ENCODE data around the gene TANGO2.

The TANGO2 gene

DNA sequence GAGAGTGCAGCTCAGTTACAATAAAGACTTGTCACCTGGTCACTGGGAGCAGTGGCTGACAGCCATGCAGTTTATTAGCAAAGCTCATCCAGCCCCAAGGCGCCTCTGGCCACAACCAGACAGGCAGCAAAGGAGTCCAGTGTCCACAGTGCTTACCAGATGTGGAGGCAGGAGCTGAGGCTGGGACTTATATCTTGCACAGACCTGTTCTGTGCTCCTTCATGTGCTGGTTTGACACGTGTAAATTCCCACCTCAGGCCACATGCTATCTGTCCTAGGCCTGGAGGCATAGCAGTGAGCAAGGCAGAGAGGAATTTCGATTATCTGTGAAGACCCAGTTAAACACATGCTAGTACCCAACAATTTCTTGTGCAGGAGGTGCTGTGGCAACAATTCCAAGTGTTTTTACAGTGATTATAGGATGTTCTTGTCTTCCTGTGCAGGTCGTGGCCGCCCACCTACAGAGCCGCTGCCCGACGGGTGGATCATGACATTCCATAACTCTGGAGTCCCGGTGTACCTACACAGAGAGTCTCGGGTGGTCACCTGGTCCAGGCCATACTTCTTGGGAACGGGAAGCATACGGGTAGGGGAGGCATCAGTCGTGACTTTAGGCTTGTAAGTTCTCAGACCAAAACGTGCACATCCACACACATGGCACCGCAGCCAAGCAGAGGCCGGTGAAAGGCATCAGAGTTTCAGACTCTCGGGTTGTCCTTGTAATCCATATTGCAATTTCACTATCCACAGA is 68.5 kb downstream of the TANGO2 start:
- no peak for DNase-seq

DNA sequence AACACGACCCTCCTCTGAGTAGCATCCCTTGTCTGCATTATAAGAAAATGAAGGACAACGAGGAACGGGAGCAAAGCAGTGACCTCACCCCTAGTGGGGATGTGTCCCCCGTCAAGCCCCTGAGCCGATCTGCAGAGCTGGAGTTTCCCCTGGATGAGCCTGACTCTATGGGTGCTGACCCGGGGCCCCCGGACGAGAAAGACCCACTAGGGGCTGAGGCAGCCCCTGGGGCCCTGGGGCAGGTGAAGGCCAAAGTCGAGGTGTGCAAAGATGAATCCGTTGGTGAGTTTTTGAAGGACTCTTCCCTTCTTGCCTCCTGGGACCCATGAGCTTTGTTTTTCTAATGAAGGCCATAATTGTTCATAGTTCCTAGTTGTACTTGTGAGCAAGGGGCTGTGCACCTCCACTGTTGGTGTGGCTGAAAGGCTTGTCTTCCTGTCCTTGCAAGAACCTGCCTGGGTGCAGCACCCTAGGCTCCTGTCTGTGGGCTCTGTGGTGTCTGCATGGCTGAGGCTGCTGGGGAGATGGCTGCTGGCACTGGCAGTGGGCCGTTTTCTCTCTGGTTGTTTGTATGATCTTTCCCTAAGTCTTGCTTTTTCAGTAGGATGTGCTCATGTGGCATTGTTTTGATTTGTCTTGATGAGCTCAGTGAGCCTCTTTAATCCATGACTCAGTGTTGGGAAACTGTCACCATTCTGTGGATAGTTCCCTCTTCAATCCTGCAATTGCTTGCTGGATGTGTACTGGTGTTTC is 69.2 kb downstream of the TANGO2 start:
- DNase-seq, result no peak

DNA sequence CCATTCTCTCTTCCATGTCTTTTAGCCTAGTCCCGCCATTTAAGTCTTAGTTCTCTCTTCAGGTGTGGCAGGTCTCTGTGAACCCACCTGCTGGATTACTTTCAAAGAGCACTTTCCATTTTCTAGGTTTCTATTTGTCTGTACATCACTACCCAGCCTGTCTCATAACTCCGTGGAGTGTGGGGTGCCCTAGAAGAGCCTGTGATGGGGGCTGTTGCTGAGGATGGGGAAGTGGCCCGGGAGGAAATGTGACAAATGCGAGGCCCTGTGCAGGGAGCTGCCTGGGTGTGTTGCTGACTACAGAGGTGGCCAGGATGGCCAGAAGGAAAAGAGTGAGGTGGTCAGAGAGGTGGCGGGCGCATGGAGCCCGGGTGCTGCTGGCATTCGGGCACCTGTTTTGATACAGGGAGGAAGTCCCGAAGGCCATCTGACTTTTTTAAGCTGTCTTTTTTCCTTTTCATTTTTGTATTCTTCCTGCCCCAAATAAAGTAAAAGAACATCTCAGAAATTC is 69.9 kb downstream of the TANGO2 start:
- no peak for DNase-seq

DNA sequence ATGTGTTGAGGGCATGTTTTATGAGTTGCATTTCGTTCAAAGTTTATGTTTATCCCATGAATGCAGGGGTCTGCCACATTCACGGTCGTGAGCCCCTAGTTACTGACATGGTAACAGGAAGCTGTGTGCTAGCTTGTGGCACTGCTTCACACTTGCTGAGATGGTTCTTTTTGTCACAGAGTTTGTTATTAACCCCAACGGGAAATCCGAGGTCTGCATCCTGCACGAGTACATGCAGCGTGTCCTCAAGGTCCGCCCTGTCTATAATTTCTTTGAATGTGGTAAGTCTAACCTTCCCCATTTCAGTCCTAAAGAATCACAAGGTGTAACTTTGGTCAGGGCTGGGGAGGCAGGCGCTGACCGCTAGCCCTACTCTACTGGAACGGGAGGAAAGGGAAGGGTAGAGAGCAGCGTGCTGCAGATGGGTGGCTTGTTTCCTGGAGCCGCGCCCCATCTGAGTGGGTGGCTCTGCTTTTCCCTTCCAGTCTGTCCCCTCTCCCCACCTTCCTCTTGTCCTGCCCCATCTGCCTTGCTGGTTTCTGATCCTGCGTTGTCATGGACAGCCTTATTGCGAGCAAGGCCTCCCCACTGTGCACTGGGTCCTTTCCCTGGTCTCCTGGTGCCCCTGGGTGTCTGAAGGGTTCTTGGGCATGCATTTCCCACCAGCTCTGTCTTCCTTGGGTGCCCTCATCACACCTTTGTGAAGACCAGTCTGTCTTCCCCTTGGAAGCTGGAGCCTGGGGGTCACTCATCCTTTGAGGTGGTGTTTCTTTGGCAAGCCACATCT is 71.0 kb downstream of the TANGO2 start:
- peak in 1 of 2 donors; percentile 36 for DNase-seq

DNA sequence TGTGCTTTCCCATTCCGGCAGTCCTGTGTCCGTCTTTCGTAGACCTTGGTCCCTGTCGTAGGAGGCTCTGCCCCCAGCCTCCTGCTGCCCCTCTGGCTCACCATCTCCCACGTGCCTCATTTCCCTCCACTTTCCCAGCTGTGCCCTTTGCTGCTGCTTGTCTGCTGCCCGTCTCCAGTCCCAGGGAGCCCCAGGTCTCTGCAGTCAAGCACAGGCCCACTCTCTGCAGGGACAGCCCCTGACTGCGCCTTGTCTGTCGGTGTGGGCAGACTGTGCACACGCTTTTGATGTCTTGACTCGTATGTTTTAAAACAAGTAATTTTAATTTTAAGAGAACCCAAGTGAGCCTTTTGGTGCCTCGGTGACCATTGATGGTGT is 71.6 kb downstream of the TANGO2 start:
- DNase-seq, result no peak

DNA sequence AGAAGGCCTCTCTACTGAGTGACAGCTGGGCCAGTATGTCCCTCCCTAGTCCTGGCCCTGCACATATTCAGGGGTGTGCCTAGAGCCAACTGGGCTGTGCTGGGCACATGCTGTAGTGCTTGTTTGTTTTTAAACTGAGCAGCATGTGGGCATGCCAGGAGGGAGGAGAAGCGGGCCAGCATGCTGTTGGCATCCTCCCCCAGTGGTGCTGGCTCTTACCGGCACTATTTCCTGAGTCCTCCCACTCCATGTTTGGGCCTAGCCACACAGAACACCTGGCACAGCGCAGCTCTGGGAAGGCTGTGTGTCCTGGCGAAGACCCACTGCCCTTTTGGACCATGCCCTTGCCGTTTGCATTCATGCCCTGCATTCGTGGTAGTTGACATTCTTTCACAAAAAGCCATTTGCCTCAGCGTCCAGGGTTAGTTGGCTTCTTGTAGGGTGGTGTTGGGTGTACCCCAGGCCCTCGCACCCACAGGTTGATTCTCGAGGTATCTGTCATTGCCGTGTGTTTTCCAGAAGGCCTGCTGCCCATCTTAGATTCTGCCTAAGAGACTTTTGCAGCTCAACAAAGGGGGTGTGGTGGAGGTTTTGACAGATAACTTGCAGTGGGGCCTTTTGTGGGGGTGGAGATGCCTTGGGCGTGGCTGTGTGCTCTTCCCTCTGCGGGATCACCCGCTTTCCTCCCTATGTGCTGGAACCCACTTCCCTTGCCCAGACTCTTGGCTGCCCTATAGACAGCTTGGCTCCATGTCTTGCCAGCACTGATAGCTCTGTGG is 72.7 kb downstream of the TANGO2 start:
- no peak for DNase-seq

DNA sequence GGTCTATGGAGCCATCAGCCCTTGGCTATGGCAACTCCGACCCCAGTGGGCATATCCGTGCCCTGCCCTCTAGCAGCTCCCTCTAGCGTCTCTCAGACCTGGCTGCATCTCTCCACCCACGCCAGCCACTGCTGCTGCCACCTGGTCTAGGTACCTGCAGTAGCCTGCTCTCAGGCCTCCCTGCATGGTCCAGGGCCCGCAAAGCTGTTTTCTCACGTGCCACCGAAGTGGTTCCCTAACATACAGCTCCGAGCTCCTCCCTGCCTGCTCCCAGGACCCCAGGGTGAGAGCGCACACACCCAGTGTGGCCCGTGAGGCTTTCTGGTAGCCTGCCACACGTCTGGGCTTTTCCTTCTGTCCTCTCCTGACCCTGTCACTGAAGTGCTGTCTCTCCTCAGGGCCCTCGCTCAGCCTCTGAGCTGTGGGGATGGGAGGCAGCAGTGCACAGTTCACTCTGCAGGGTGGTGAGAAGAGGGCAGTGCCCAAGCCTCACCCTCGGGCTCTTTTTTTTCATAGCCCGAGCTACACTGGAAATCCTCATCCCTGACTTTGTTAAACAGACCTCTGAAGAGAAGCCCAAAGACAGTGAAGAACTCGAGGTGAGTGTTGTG is 73.4 kb downstream of the TANGO2 start:
- DNase-seq, result no peak

DNA sequence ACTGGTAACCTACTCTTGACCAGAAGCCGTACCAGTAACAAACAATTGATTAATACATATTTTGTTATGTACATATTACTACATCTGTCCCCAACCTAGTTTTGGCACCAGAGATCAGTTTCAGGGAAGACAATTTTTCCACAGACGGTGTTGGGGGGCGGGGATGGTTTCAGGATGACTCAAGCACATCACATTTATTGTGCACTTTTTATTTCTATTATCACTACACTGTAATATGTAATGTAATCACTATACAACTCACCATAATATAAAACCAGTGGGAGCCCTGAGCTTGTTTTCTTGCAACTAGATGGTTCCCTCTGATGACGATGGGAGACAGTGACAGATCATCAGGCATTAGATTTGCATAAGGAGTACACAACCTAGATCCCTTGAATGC is 74.6 kb downstream of the TANGO2 start:
- no peak for DNase-seq

DNA sequence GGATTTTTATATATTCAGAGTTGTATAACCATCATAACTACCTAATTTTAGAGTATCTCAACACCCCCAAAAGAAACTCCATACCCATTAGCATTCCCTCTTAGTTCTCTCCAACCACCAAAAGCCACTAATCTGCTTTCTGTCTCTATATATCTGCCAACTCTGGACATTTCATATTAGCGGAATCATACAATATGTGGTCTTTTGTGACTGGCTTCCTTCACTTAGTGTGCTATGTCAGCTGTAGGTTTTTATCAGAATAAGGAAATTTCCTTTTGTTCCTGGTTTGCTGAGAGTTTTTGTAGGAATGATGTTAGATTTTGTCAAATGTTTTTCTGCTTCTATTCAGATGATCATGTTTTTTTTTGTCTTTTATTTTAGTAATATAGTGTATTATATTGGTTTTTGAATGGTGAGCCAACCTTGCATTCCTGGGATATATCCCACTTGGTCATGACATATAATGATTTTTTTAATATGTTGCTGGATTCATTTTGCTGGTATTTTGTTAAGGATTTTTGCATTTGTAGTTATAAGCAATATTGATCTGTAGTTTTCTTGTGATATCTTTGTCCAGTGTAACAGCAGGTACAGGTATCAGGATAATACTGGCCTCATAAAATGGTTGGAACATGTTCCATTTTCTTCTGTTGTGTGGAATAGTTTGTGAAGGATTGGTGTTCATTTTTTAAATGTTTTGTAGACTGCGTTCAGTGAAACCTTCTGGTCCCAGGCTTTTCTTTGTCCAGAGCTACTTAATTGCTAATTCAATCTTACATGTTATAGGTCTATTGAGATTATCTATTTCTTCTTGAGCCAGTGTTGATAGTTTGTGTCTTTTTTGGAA is 75.9 kb downstream of the TANGO2 start:
- no peak for DNase-seq

DNA sequence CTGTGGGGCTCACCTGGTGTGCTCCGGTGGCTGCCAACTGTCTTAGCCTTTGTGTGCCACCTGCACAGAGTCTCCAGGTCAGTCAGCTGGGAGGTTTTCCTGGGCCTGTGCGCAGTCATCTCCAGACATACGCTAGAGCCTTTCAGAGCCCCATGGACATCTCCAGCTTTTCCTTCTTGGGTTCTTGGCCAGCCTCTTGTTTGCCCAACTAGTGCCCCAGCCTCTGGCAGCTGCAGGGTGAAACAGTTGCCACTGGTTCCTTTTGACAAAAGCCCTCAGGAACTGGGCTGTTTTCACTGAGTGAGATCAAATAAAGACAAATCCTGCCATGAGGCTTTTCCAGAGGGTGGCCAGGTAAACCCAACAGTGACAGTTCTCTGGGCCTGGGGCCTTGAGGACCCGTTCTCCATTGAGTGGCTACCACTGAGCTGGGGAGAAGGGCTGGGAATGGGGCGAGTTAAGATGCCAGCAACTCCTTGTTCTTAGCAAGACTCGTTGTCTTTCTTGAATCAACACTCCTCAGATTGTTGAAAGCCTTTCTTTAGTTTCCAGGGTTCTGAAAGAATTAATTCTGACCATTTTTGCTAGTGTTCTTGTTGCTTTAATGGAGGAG is 78.3 kb downstream of the TANGO2 start:
- no peak for DNase-seq

DNA sequence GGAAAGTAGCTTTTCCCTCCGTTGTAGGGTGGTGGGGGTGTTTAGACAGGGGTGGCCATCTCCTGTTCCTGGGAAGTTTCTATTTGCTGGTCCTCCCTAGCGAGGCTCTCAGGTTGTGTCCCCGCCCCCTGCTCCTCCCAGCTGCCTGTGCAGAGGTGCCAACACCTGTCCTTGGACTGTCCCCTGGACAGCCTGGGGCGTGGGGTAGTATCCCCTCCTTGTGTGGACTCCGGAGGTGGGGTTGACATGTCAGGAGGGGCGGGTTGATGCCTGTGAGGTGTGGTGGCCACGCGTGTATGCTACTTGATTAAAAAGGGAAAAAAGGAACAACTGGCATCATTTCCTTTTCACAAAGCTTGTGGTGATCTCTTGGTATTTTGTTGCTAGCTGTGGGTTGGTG is 80.7 kb downstream of the TANGO2 start:
- DNase-seq, result no peak

DNA sequence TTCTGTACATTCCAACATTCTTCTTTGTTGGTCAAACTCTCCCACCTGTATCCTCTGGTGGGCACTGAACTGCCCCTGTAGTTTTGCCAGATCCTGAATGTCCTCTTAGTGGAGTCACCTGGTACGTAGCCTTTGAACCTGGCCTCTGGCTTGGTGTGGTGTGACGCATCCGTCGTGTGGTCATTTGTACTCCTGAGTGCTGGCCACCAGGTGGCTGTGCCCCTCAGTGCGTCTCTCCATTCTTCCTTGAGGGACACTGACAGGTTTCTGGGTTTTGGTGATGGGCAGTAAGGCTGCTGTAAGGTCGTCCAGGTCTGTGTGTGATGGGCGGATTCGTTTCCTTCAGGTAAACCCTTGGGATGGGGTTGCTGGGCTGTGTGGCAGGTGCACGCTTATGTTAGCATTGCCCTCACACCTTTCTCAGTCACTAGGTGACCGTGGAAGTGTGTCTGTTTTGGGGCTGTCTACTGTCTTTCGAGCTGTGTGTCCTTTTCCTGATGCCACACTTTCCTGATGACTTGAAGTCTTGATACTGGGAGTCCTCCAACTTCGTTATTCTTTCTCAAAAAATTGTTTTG is 81.4 kb downstream of the TANGO2 start:
- DNase-seq, result no peak

DNA sequence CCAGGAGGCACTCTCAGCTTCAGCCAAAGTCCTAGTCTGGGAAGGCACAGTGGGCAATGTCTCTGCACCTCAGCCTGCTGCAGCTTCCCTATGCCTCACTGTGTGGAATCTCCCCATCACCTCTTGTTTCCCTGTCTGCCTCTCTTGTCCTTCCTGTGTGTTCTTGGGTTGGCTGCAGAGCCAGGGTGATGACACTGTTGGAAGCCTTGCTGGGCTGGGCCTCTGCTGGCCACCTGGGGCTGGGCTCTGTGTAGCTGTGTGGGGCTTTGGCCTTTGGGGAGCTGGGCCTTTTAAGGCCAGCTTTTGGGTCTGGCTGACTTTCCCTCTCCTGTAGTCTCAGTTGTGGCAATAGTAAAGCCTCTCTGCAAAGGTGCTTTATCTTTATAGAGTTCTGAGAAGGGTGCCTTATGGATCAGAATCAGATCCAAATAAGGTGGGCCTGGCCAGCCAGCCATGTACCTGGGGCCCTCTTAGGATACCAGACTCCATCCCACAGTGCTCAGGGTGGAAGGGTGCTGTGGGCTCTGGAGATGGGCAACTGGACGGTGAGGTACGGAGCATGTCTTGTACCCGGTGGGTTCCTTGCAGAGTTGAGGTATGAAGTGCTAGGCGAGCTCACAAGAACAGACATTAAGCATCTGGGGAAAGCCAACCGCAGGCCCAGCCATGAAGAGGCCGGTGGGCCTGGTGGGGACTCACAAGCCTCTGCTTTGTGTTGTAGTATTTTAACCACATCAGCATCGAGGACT is 84.7 kb downstream of the TANGO2 start:
- no peak for DNase-seq

DNA sequence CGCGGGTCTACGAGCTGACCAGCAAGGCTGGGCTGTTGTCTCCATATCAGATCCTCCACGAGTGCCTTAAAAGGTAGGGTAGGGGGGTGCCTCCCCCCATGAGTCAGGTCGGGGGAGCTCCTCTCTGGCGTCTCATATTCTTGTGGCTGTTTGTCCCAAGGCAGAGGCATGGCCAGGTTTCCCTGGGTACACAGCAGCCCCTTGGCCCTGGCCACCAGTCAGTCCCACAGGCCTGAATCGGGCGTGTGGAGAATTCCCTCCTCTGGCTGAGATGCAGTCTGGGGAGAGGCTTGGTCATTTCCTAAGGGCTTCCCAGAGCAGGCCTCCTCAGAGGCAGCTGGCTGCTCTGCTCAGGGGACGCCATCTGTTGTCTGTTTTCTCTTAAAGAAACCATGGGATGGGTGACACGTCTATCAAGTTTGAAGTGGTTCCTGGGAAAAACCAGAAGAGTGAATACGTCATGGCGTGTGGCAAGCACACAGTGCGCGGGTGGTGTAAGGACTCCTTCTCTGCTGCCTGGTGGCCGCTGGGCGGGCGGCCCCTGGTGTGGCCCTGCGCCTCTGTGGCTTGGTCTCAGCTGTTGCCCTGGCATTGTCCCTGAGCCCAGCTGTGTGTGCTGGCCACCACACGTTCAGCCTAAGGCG is 85.4 kb downstream of the TANGO2 start:
- DNase-seq, result no peak

DNA sequence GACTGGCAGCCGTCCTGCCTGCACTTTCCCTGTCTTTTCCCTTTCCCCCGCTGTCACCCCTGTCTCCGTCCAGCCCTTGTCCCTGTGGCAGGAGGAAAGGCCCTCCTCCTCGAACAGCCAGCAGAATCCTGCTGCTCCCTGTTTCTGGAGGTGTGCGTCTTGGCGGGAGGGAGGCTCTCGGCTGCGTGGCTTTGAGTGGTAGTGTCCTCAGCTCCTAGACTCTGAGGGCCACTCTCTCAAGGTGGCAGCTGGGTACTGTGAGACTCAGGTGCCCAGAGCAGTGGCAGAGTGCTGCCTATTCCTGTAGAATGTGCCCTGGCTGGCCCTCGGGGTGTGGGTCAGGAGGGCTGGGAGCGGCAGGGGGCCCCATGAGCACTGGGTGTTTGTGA is 85.9 kb downstream of the TANGO2 start:
- DNase-seq, result no peak

DNA sequence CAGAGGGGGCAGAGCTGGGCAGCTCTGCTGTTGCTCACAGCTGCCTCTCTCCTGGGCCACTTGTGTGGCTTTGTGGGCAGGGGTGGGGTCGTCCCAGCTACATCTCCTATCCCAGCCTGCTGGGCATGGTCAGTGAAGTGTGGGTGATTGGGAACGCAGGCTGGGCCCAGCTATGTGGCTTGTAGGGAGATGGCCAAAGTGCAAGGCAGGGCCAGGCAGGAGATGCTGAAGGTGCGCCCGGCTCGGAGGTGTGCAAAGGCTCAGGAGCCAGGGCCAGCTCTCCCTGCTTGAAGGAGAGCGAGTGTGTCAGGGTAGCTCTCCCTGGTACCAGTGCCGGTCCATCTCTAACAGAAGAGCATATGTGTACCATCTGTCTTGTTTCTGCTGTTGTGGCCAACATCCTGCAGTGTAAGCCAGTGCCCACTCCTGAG is 86.6 kb downstream of the TANGO2 start:
- no peak for DNase-seq

DNA sequence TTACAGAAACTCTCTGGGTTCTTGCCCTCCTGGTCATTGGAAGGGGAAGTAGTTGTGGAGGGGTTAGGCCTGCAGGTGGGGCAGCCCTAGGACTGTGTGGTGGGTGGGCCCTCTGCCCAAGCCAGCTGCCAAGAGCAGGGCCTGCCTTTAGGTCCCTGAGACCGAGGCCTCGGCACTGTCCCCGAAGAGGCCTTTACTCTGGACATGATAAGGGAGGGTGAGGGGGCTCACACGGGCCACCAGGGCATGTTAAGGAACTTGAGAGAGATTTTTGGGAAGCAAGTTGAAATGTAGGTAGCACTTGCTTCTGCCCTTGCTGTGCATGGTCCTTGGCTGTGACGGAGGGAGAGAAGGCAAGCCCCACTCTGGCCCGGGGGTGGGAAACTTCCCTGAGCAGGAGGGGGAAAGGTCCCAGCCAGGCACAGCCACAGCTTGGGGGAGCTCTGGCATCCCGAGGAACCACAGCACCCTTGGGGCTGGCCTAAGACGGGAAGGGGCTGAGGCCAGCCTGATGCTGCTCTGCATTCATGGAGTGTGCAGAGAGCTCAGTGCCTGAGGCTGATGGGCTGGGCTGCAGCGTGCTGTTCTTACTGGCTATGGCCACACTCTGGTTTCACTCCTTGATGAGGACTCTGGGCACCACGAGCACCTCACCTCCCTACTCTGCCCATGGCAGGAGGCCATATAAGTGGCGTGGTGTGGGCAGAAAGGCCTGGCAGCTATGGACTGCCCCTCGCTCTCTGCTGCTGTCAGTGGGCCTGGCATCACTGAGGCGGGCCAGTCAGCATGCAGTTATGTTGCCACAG is 87.2 kb downstream of the TANGO2 start:
- no peak for DNase-seq

DNA sequence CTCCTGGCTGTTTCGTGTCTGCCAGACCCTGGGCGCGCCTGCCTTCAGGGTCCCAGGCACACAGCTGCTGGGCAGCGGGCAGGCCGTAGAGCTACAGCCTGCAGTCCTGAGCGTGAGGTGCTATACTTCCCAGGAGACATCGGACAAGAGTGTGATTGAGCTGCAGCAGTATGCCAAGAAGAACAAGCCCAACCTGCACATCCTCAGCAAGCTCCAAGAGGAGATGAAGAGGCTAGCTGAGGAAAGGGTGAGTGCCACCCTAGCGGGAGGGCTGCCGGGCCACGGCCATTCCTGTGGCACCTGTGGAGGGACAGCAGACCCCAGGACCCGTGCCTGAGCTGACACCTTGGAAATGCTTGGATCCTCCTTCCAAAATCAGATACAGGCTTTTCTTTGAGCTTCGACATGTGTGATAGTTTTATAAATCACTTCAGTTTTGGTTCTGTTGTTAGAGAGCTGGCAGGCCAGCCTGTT is 87.9 kb downstream of the TANGO2 start:
- DNase-seq, result no peak
